HCT116 (cell line): Measurements from ENCODE around the gene EN2.

ENCODE experiments used
- CEBPB ChIP-seq: IDR thresholded peaks from 2 replicates; pipeline ENCODE4 v1.6.1; 2012; ENCODE audit warnings: low read depth
- CTCF ChIP-seq, 3 experiments: fragments of 200-600 bp in 1 of 3; sonication (generic) in 1 of 3; IDR thresholded peaks in 2 of 3; conservative IDR thresholded peaks in 1 of 3; 2 replicates each; pipeline ENCODE4 v1.5.1; 2012 to 2017; ENCODE audit warnings: low read depth in 2 of 3, low read length in 2 of 3, antibody characterized with exemption in 1 of 3, borderline replicate concordance in 1 of 3, control low read depth in 1 of 3, mild to moderate bottlenecking in 1 of 3, mixed read lengths in 1 of 3, mixed run types in 1 of 3, moderate library complexity in 1 of 3; ENCODE audit not compliant: insufficient read depth in 1 of 3
- ELF1 ChIP-seq: IDR thresholded peaks from 2 replicates; pipeline ENCODE4 v1.6.1; 2012; ENCODE audit warnings: low read depth, borderline replicate concordance
- EZH2 ChIP-seq: fragments of 200-600 bp; sonication (generic); IDR thresholded peaks from 2 replicates; pipeline ENCODE4 v1.6.1; 2017; ENCODE audit warnings: antibody characterized with exemption, mixed run types
- EZH2phosphoT487 ChIP-seq: fragments of 200-600 bp; IDR thresholded peaks from 2 replicates; pipeline ENCODE4 v1.6.1; 2018; ENCODE audit warnings: antibody characterized with exemption, borderline replicate concordance
- JUND ChIP-seq: IDR thresholded peaks from 2 replicates; pipeline ENCODE4 v1.6.1; 2012
- POLR2A ChIP-seq: IDR thresholded peaks from 2 replicates; pipeline ENCODE4 v1.7.0; 2011; ENCODE audit warnings: borderline replicate concordance; ENCODE audit not compliant: insufficient read depth, insufficient read length; ENCODE audit errors: extremely low read depth
- POLR2AphosphoS5 ChIP-seq: IDR thresholded peaks from 2 replicates; pipeline ENCODE4 v1.6.1; 2011; ENCODE audit warnings: mild to moderate bottlenecking, low read depth, low read length, moderate library complexity
- REST ChIP-seq: IDR thresholded peaks from 2 replicates; pipeline ENCODE4 v1.6.1; 2012; ENCODE audit warnings: low read depth
- YY1 ChIP-seq: IDR thresholded peaks from 2 replicates; pipeline ENCODE4 v1.6.1; 2011; ENCODE audit warnings: low read length, low read depth, moderate library complexity, mild to moderate bottlenecking; ENCODE audit not compliant: insufficient replicate concordance; ENCODE audit errors: extremely low read depth
- ZBTB33 ChIP-seq: IDR thresholded peaks from 2 replicates; pipeline ENCODE4 v1.6.1; 2011; ENCODE audit warnings: mild to moderate bottlenecking, low read length, moderate library complexity; ENCODE audit not compliant: insufficient replicate concordance; ENCODE audit errors: extremely low read depth
- ZNF274 ChIP-seq: fragments of 200-500 bp; sonication (Bioruptor generic); IDR thresholded peaks from 2 replicates; pipeline ENCODE4 v1.6.1; 2014; ENCODE audit warnings: mild to moderate bottlenecking, low read depth, low read length, inconsistent platforms
- TF ChIP-seq, protein P1 (sequence below): IDR thresholded peaks from 2 replicates; pipeline ENCODE4 v1.6.1; 2012

DNA sequence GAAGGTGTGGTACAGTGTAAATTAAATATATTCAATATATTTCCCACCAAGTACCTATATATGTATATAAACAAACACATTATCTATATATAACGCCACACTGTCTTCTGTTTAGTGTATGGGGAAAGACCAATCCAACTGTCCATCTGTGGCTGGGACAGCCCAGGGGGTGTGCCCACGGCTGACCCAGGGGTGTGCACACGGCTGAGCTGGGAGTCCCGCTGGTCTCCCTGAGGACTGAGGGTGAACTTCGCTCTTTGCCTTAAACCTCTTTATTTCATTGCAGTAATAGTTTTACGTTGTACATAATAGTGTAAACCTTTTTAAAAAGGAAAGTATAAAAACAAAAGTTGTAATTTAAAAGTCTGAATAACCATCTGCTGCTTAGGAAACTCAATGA, 6.3 kb downstream of the EN2 start:
- no peak for TF ChIP-seq CTCF (IDR thresholded peaks at IDR 0.05 in 2 of 3, conservative IDR thresholded peaks at IDR 0.05 in 1 of 3; ENCODE audit: borderline replicate concordance in 1 of 3, insufficient read depth in 1 of 3, low read depth in 2 of 3, low read length in 2 of 3)
- TF ChIP-seq POLR2A: no peak
- no peak for TF ChIP-seq REST
- no peak for TF ChIP-seq POLR2AphosphoS5
- no peak for TF ChIP-seq YY1
- no peak for TF ChIP-seq CEBPB
- no peak for TF ChIP-seq EZH2
- no peak for TF ChIP-seq EZH2phosphoT487
- TF ChIP-seq, protein P1, sequence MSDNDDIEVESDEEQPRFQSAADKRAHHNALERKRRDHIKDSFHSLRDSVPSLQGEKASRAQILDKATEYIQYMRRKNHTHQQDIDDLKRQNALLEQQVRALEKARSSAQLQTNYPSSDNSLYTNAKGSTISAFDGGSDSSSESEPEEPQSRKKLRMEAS: no peak
- no peak for TF ChIP-seq JUND
- TF ChIP-seq ZNF274: no peak
- TF ChIP-seq ELF1: no peak
- TF ChIP-seq ZBTB33: no peak
